ENCODE data around the gene DCBLD1. TPM values are rescaled to one million over a fixed set of nuclear protein-coding genes. Genes with fewer than 3 reads are reported as not detected.

The DCBLD1 gene
- total RNA-seq, 1 donor from 2014 or later, result 32.3 TPM

GRCh38 chr6:117469791-117470190 is 12.7 kb upstream of the DCBLD1 start:
- DNase-seq (ENCODE audit: low read depth in 2 of 2), result no peak

DNA sequence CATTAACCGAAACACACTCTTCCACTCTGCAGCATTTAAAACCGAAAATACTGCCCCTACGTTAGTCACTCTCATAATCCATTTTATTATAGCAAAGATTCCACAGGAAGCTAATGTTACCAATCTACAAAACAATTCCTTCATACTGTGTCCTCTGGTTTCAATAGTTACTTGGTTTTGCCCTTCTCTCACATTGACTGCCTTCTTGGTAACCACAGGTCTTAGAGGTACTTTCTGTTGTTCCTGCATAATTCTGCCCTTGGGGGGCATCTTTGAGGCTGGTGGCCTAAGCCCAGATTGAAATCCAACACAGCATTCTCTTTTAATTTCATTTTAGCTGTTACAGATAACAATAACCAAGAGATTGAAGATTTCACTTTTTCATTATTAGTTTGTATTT is 9.8 kb upstream of the DCBLD1 start:
- no peak for DNase-seq (ENCODE audit: low read depth in 2 of 2)

- DNase-seq (ENCODE audit: low read depth in 2 of 2), result no peak
Measured at GRCh38 chr6:117473401-117473800, 9.1 kb upstream of the DCBLD1 start.

DNA sequence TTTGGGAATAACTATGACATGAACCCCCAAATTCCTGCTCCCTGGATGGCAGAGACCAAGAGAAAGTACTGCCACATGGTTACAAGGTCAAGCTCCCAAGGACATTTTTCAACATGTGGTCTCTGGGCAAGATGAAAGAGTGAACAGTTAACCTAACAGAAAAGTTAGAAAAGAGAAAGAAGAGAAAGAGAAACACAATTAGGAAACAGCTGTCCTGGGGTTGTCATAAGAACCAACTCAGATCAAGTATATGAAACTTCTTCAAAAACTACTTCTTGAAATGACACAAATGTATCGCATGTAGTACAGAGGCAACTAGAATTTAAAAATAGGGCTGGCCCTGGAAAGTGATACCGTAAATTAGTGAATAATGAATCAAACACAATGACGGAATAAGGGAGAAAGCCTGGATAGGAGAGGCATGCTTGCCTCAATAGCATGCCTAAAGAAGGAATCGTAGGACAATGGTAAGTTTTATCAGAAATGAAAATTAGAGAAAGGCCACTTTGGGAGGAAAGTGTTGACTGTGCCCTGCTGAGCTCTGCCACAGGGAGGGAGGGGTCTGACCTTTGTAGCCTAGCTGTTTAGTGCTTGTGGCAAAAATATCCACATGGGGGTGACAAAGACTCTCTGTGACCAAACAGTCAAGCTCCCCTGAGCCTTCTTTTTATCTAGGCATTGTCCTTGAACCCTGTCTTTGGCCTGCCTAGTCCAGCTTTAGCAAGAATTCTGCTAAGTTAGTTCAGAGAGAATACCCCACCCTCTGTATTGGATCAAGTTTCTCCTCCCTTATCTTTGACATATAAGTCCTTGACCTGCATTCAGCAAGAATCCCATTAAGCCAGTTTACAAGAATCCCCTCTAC is 4.3 kb upstream of the DCBLD1 start:
- DNase-seq (ENCODE audit: low read depth in 2 of 2), result peak; percentile 46 to 56

DNA sequence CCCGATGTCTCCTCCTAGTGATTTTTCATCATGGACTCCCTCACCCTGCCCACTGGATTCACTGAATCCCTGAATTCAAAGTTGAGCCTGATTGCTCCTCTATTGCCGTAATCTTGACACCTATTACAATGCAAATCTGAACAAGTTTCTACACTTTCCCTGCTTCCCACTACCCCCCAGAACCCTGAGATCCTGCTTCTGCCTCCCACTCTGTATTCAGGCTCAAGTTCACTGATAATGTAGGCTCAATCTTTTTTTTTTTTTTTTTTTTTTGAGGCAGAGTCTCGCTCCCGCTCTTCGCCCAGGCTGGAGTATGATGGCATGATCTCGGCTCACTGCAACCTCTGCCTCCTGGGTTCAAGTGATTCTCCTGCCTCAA is 3.6 kb upstream of the DCBLD1 start:
- no peak for DNase-seq (ENCODE audit: low read depth in 2 of 2)

GRCh38 chr6:117480651-117481050 is 1.8 kb upstream of the DCBLD1 start:
- no peak for DNase-seq (ENCODE audit: low read depth in 2 of 2)

GRCh38 chr6:117481278-117481925 is 1.1 kb upstream of the DCBLD1 start:
- DNase-seq (ENCODE audit: low read depth in 2 of 2), result no peak

GRCh38 chr6:117481926-117482239 is 591 bp upstream of the DCBLD1 start:
- DNase-seq (ENCODE audit: low read depth in 2 of 2), result no peak

DNA sequence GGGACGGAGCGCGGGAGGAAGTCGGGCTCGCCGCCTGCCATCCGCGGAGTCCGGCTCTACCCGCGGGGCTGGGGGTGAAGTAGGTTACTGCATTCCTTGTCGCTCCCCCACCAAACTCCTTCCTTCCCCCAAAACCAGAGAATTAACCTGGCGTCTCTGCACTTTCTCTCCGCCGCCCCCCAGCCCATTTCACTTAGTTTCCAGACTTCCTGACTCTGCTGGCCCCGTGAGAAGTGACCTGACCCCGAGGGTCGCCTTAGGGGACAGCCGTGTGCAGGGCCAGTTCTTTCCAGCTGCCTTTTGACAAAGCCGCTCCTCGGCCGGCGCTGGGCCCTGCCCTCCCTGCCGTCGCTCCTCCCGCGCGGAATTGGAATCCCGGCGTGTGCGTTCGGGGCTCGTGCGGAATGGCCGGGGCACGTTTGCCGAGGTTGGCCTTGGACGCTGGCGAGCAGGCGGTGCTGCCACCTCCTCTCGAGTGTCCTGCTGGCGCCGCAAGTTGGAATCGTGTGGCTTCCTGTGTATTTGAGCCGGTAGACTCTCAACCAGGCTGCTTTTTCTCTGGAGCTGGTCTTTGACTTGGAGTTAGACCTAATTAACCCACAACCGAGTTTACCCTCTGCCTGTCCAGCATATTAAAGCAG is 650 bp downstream of the DCBLD1 start:
- DNase-seq (ENCODE audit: low read depth in 2 of 2), result peak; percentile 62 to 70

GRCh38 chr6:117483645-117484016 is 1.2 kb downstream of the DCBLD1 start:
- DNase-seq (ENCODE audit: low read depth in 2 of 2), result peak; percentile 62 to 64

DNA sequence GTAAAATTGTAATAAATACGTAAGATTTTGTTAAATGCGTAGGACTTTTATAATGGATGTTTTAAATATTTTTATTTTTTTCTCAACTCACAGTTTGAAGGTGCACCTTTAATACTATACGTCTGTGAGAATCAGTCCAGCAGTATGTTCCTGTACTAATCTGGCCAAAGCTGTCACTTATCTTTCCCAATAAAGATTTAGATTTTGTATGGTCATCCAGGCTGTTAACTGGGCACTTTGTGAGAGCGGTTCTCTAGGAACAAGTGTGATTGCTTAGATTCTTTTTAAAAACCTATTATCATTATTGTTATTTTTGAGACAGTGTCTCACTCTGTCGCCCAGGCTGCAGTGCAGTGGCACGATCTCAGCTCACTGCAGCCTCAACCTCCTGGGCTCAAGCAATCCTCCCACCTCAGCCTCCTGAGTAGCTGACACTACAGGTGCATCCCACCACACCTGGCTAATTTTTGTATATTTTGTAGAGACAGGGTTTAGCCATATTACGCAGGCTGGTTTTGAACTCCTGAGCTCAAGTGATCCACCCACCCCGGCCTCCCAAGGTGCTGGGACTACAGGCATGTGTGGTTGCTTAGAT is 1.7 kb downstream of the DCBLD1 start:
- DNase-seq (ENCODE audit: low read depth in 2 of 2), result no peak

DNA sequence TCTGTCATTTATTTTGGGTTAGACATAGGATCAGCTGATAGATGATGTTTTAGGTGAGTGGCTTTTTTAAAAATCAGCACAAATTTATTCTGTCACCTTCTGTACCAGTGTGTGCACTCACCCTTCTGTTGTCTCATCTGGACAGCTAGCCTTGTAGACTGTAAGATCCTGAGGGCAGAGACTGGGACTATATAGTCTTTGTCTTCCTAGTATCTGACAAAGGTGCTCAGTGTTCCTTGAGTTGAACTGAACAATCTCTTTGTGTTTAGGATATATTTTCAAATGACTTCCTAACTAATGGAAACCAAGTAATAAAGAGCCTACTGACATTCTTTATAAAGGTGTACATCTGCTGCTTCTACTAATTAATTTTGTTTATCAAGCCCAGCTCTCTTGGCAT is 3.0 kb downstream of the DCBLD1 start:
- no peak for DNase-seq (ENCODE audit: low read depth in 2 of 2)

GRCh38 chr6:117487821-117488220 is 5.3 kb downstream of the DCBLD1 start:
- no peak for DNase-seq (ENCODE audit: low read depth in 2 of 2)

GRCh38 chr6:117489003-117489402 is 6.5 kb downstream of the DCBLD1 start:
- no peak for DNase-seq (ENCODE audit: low read depth in 2 of 2)

DNA sequence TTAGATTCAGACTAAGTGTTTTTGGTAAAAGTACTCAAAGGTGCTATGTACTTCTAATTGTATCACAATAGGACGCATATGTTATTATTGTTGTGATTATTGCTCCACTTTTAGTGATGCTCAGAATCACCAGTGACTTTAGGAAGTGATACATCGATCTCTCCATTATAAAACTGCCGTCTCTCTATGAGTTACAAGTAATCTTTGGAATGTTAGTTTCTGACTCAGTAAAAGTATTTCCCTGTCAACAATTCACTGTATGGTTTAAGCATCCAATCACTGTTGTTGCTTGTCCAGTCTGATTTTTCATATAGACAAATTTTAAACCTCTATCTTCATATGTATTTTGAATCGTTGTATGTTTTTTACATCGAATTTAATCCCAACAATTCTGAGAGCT is 9.4 kb downstream of the DCBLD1 start:
- peak; percentile 38 to 76 for DNase-seq (ENCODE audit: low read depth in 2 of 2)

GRCh38 chr6:117493470-117493869 is 11.0 kb downstream of the DCBLD1 start:
- no peak for DNase-seq (ENCODE audit: low read depth in 2 of 2)

- peak in 1 of 2 donors; percentile 71 for DNase-seq (ENCODE audit: low read depth in 2 of 2)
Measured at GRCh38 chr6:117494283-117494682, 11.8 kb downstream of the DCBLD1 start.

DNA sequence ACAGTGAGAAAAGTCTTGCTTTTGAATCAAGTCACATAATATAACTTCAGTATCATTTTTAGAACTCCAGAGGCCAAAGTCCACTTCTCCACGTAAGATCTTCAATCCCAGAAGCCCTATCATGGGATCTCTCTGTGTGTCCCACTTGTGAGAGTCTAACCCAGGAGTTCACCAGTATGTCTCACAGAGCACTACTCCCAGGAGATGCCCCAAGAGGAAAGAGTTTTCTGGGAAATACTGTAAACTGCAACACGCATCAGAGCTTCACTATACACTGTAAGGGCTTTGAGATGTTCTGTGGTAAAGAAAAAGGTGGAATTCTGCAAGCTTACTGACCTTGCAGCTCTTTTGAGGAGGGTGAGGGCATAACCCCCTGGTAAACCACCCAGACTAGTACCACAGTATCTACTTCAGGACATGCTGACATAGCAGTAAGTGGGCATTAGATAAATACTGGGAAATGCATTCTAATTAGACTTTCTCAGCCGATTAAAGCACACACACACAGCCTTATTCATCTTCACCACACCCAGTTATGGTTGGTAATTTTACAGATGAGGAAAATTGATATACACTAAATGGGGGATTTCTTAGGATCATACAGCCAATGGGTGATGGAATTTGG is 12.3 kb downstream of the DCBLD1 start:
- peak in 1 of 2 donors; percentile 22 for DNase-seq (ENCODE audit: low read depth in 2 of 2)

DNA sequence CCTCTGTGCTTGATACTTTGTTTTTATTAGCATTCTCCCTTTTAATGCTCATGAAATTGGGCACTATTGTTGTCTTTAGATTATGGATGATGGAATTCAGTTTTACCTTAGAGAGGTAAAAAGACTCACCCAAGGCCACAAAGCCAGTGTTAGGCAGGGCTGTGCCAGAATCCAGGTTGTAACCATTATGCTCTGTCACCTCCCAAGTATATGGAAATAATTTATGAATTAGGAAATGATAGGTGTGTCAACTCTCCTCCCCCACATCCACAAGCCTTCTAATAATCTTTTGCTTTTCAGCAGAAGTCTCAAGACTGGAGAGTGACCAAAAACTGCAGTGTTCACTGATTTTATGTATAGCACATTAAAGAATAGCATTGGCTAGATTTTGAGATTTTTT is 13.0 kb downstream of the DCBLD1 start:
- no peak for DNase-seq (ENCODE audit: low read depth in 2 of 2)

- peak in 1 of 2 donors; percentile 35 for DNase-seq (ENCODE audit: low read depth in 2 of 2)
Measured at GRCh38 chr6:117495869-117496268, 13.4 kb downstream of the DCBLD1 start.

DNA sequence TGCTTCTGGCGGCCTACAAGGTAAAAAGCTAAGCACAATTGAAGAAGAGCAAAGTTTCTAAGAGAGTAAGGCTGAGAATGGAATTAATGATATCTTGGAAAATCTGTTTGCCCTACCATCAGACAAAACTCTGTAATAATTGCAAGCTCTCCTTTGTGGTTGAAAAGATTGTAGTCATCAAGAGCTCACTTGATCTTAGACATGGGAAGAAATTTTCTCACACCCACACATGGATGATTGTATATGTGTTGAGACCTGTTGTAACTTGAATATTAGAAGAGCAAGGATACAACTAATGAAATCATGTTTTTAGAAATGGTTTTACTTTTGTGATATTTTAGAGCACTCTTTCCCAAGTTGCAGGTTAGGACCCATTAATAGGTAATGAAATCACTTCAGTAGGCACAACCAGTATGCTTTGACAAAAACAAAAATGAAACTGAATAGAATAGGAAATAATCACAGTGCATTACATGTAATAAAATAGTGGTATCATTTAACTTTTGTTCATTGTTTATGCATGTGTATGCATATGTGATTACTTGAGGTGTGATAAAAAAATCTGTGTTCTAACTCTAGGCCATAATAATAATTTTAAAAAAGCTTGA is 14.0 kb downstream of the DCBLD1 start:
- DNase-seq (ENCODE audit: low read depth in 2 of 2), result peak; percentile 43 to 44
